Spleen (tissue), 7 donors: Measurements from ENCODE around the gene FAM3C.

Experiments
- CTCF ChIP-seq, 11 experiments: fragments of 200-600 bp in 7 of 11; fragments of 450-650 bp in 4 of 11; sonication (generic) in 4 of 11; IDR thresholded peaks in 8 of 11; conservative IDR thresholded peaks in 3 of 11; 1 replicate in 7 of 11; 2 replicates in 4 of 11; pipeline versions ENCODE4 v1.4.0 to v1.8.0; 2016 to 2021; ENCODE audit warnings: antibody characterized with exemption in 11 of 11, inconsistent platforms in 4 of 11, mild to moderate bottlenecking in 1 of 11
- POLR2A ChIP-seq, 3 donors: fragments of 450-650 bp; IDR thresholded peaks; one replicate each; pipeline ENCODE4 v1.5.1; 2017; ENCODE audit warnings: antibody characterized with exemption in 3 of 3, mild to moderate bottlenecking in 1 of 3
- donor health status: DM: no; HTN: no; CAD: no; lungs with moderate emphysema.
- donor health status: DM: no; HTN: no; CAD: no.
- donor health status: DM: no; HTN: no; CAD: no.

DNA sequence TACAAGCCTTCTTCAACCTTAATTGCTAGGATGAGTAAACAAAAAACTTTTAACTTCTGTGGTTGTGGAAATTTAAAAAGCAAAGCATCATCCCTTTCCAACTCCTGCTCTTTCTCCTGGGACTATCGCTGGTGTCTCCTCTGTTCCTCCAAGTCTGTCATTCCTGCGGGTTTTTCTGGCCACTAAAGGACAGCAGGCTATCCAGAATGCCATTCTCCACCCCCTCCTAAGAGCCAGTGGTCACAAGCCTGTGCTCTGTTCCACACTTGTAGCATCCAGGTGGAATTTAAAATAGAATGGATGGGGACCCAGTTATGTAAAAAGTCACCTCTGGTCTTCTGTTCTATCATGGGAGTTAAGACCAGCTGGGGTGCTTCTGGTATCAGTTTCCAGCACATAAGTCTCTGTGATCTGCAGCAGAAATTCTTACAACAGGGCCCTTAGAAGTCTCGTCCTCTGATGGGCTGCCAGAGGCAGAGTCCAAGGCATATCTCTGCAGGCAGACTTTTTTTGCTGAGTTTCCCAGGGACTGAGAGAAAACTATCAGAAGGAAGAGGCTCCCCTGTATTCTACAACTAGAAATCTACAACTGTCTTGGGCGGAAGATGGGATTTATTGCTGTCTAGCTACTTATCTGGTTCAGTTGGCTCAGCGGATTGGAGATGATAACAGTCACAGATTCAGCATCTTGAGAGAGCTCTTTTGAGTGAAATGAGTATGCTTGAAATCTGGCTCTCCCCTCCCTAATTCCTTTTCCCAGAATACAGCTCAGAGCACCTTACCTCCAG, 72.4 kb downstream of the FAM3C start:
- TF ChIP-seq CTCF (IDR thresholded peaks at IDR 0.05 in 8 of 11, conservative IDR thresholded peaks at IDR 0.05 in 3 of 11) (no peak), POLR2A (IDR thresholded peaks at IDR 0.05) (no peak)
